GM18517 (cell line): ENCODE data around the gene SON.
"Not testable (repeated sequence)": the region's sequence is repeated elsewhere in the genome, so short reads cannot be mapped to it uniquely, and the experiment has no call there.

Source experiments
- ATAC-seq: cut with Tn5 transposase; IDR thresholded peaks from one replicate; pipeline ENCODE4 v1.9.1; 2021; ENCODE audit warnings: mild to moderate bottlenecking, moderate library complexity; ENCODE audit not compliant: unreplicated experiment

The SON gene

GRCh38 chr21:33569991-33570390 is 27.2 kb downstream of the SON start:
- no peak for ATAC-seq

GRCh38 chr21:33572350-33572749 is 29.5 kb downstream of the SON start:
- ATAC-seq = no peak

GRCh38 chr21:33576741-33577141 is 33.9 kb downstream of the SON start:
- ATAC-seq = not testable (repeated sequence)

GRCh38 chr21:33578214-33578613 is 35.4 kb downstream of the SON start:
- no peak for ATAC-seq

GRCh38 chr21:33578959-33579542 is 36.2 kb downstream of the SON start:
- no peak for ATAC-seq

GRCh38 chr21:33584455-33584854 is 41.6 kb downstream of the SON start:
- no peak for ATAC-seq

- ATAC-seq = no peak
Measured at GRCh38 chr21:33586927-33587326, 44.1 kb downstream of the SON start.

- peak; percentile 57 for ATAC-seq
Measured at GRCh38 chr21:33587792-33588484, 45.1 kb downstream of the SON start.

- ATAC-seq = peak; percentile 83
Measured at GRCh38 chr21:33588485-33589335, 45.9 kb downstream of the SON start, which contains the start of gene DONSON. Gene DONSON (minus strand): TSS chr21:33588684. CDS start chr21:33588641, 43 bp downstream.

GRCh38 chr21:33598051-33598450 is 55.2 kb downstream of the SON start:
- ATAC-seq = no peak

- no peak for ATAC-seq
Measured at GRCh38 chr21:33608559-33608958, 65.7 kb downstream of the SON start.

GRCh38 chr21:33611006-33611744 is 68.3 kb downstream of the SON start:
- no peak for ATAC-seq

- not testable (repeated sequence) for ATAC-seq
Measured at GRCh38 chr21:33617565-33617964, 74.7 kb downstream of the SON start.

GRCh38 chr21:33618407-33618806 is 75.6 kb downstream of the SON start:
- ATAC-seq = no peak

- ATAC-seq = no peak
Measured at GRCh38 chr21:33619726-33620125, 76.9 kb downstream of the SON start.

GRCh38 chr21:33622253-33622652 is 79.4 kb downstream of the SON start:
- ATAC-seq = no peak

- not testable (repeated sequence) for ATAC-seq
Measured at GRCh38 chr21:33626151-33626550, 83.3 kb downstream of the SON start.
